ENCODE data around the gene OR4D9. TPM values are rescaled to one million over a fixed set of nuclear protein-coding genes. Genes with fewer than 3 reads are reported as not detected.

Gene OR4D9
- total and polyA plus RNA-seq, 2 donors (not counting 3 experiments of a cell fraction or from before 2014, with no cell fraction given) = not detected

DNA sequence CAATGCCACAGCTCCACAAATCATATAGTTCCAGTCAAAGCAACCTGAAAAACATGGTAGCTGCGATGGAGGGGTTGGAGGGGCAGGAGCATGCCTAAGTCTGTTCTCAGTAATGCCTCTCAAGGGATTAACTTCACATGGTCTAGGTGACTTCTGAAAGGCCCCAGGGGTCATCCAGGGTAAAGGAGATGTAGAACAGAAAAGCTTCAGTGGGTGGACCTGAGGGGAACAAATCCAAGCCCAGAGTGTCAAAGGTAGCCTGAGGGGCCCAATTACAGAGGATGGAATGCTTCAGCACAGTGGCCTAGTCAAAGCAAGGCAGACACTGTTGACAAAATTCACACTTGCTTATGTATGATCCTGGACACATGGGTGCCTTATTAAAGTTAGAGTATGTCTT is 23.3 kb downstream of the OR4D9 start:
- Histone ChIP-seq H3K4me1 (ENCODE audit: control insufficient read depth, extremely low read depth, insufficient read depth, low read length) (peaks cover 5% of the 10 kb centered on the region), H3K4me2 (ENCODE audit: insufficient read depth, low read length) (no peak overlapping the region), H3K27ac (ENCODE audit: insufficient read depth, low read depth, low read length) (no peak overlapping the region), H3K4me3 (replicated peaks in 1 of 3; ENCODE audit: insufficient read depth in 1 of 3, low read depth in 1 of 3, low read length in 3 of 3) (no peak overlapping the region), H3K36me3 (ENCODE audit: control insufficient read depth in 2 of 2, extremely low read depth in 1 of 2, insufficient read depth in 2 of 2, low read length in 2 of 2) (no peaks in the 10 kb centered on the region), H4K20me1 (replicated peaks; ENCODE audit: control insufficient read depth, extremely low read depth, insufficient read depth, low read length) (no peaks in the 10 kb centered on the region), H2AFZ (ENCODE audit: low read depth, low read length) (no peak overlapping the region), H3K27me3 (ENCODE audit: control insufficient read depth in 2 of 2, insufficient read depth in 2 of 2, low read length in 2 of 2) (peaks cover 0 to 3% of the 10 kb centered on the region in 2 experiments), H3K9me3 (replicated peaks; ENCODE audit: control insufficient read depth, insufficient read depth, low read length) (no peaks in the 10 kb centered on the region), H3K79me2 (ENCODE audit: control insufficient read depth, insufficient read depth, low read length) (no peaks in the 10 kb centered on the region), H3K9ac (replicated peaks; ENCODE audit: extremely low read depth, insufficient read depth, low read length) (no peak overlapping the region), H3K9me1 (replicated peaks; ENCODE audit: control insufficient read depth, extremely low read depth, insufficient read depth, low read length) (no peaks in the 10 kb centered on the region)
- DNase-seq (ENCODE audit: low read depth, low spot score) (no peak), FAIRE-seq (no peak)
- dilution Hi-C loops (cut with MboI; ENCODE audit: extremely low pct_ligation_motif_present, low sequenced_read_pairs) = no loop called here
- ChIA-PET POLR2A (no interaction called here), CTCF (no interaction called here)
- TF ChIP-seq JUN (IDR thresholded peaks at IDR 0.05; ENCODE audit: borderline replicate concordance, insufficient read depth, insufficient read length, low read depth) = no peak
- TF ChIP-seq GATA2 (IDR thresholded peaks at IDR 0.05; ENCODE audit: insufficient read depth, insufficient read length, low read depth, low read length) = no peak
- no peak for TF ChIP-seq POLR2AphosphoS5 (IDR thresholded peaks at IDR 0.05; ENCODE audit: insufficient read depth, low read depth, low read length)
- TF ChIP-seq FOS (IDR thresholded peaks at IDR 0.05; ENCODE audit: borderline replicate concordance, insufficient read depth, low read length) = no peak
- no peak for TF ChIP-seq MYC (IDR thresholded peaks at IDR 0.05; ENCODE audit: low read depth, low read length)
- TF ChIP-seq POLR2A (IDR thresholded peaks at IDR 0.05; ENCODE audit: low read depth, low read length) = no peak
- no peak for TF ChIP-seq EZH2 (IDR thresholded peaks at IDR 0.05; ENCODE audit: borderline replicate concordance, low read depth, low read length, severe bottlenecking)
- no peak for TF ChIP-seq MAX (IDR thresholded peaks at IDR 0.05; ENCODE audit: insufficient read depth, insufficient read length)
- TF ChIP-seq, protein P1, sequence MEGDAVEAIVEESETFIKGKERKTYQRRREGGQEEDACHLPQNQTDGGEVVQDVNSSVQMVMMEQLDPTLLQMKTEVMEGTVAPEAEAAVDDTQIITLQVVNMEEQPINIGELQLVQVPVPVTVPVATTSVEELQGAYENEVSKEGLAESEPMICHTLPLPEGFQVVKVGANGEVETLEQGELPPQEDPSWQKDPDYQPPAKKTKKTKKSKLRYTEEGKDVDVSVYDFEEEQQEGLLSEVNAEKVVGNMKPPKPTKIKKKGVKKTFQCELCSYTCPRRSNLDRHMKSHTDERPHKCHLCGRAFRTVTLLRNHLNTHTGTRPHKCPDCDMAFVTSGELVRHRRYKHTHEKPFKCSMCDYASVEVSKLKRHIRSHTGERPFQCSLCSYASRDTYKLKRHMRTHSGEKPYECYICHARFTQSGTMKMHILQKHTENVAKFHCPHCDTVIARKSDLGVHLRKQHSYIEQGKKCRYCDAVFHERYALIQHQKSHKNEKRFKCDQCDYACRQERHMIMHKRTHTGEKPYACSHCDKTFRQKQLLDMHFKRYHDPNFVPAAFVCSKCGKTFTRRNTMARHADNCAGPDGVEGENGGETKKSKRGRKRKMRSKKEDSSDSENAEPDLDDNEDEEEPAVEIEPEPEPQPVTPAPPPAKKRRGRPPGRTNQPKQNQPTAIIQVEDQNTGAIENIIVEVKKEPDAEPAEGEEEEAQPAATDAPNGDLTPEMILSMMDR (IDR thresholded peaks at IDR 0.05; ENCODE audit: extremely low read depth in 1 of 2, insufficient read depth in 1 of 2, low read depth in 1 of 2, low read length in 2 of 2) = no peak
- no TSS peak for BruUV-seq (replicated peaks)
- intact Hi-C loops (cut with micrococcal nuclease) = no loop called here

Measured in endothelial cell of umbilical vein (primary cell).